ENCODE measurements around the gene SKAP2.

Gene SKAP2

DNA sequence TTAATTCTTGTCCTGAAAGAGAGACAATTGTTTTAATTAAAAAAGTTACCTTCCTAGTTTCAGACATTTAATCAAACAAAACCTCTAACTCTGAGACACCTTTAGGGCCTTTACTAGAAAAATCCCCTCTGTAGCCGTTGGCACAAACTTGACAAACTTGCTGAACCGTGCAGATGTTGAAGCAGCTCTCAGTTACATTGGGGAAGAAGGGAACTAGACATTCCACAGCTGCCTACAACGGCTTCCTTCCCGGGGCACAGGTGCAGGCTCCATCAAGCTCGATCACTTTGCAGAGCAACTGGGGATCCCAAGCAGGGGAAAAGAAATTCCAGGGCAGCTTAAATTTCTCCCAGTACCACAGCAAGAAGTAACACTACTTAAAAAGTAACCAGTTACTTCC lies 141.3 kb downstream of the SKAP2 start:
- TF ChIP-seq, protein P1, sequence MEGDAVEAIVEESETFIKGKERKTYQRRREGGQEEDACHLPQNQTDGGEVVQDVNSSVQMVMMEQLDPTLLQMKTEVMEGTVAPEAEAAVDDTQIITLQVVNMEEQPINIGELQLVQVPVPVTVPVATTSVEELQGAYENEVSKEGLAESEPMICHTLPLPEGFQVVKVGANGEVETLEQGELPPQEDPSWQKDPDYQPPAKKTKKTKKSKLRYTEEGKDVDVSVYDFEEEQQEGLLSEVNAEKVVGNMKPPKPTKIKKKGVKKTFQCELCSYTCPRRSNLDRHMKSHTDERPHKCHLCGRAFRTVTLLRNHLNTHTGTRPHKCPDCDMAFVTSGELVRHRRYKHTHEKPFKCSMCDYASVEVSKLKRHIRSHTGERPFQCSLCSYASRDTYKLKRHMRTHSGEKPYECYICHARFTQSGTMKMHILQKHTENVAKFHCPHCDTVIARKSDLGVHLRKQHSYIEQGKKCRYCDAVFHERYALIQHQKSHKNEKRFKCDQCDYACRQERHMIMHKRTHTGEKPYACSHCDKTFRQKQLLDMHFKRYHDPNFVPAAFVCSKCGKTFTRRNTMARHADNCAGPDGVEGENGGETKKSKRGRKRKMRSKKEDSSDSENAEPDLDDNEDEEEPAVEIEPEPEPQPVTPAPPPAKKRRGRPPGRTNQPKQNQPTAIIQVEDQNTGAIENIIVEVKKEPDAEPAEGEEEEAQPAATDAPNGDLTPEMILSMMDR (IDR thresholded peaks at IDR 0.05; ENCODE audit: extremely low read depth, missing control alignments) = no peak
- peak; percentile 8 for DNase-seq (ENCODE audit: low spot score)

DNA sequence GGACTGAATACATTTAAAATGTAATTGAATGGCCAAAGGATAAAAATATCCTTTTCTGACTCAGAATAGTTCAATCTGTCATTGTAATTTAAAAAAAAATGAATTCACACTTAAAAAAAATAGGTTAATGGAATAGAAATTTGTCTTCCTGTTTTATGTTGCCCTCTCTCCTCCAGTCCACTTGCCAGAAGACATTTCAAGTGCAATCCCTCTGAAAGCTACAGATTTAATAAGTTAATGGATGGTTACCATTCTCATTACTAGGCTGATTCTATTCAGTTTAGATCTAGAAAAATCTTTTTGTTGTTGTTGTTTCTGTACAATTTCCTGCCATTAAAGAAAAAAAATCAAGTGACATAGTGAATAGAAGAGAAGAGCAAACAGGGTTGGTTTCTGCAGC lies 142.9 kb downstream of the SKAP2 start:
- TF ChIP-seq, protein P1 (IDR thresholded peaks at IDR 0.05; ENCODE audit: extremely low read depth, missing control alignments) = no peak
- DNase-seq (ENCODE audit: low spot score) = no peak

DNA sequence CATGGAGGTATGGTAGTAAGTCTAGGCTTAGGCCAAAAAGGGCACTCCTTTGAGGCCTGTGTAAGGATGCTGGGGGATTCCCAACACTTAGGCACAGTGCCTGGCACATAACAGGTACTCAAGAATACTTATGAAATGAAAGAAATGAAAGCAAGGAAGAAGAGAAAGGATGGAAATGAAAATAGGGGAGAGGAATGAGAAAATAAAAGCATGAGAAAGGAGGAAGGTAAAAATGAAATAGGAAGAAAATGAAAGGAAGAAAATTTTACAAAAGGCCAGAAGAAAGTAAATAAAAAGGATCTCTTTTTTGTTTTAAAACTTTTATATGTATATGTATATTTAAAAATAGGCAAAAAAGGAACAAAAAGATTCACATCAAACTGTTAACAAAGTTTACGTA lies 146.3 kb downstream of the SKAP2 start:
- TF ChIP-seq, protein P1 (IDR thresholded peaks at IDR 0.05; ENCODE audit: extremely low read depth, missing control alignments) = no peak
- no peak for DNase-seq (ENCODE audit: low spot score)

DNA sequence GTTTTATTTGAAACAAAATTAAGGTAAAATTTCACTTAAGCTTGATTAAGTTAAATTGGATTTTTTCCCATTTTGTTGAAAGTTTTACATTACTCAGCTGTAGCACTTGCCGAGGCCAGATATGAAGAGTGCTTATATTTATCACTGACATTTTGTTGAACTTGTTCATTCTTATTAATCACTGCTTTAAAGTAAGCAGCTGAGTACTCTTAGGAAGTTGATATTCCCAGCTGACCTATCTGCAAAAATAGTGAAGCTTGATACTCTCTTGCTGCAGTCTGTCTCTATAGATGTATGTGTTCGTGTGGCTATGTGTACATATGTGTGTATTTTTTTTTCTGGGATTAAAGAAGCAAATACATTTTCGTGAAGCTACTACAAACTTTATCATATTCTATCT lies 150.0 kb downstream of the SKAP2 start:
- DNase-seq (ENCODE audit: low spot score) = no peak
- TF ChIP-seq, protein P1 (IDR thresholded peaks at IDR 0.05; ENCODE audit: extremely low read depth, missing control alignments) = no peak

GRCh38 chr7:26714006-26714405 lies 150.4 kb downstream of the SKAP2 start:
- TF ChIP-seq, protein P1 (IDR thresholded peaks at IDR 0.05; ENCODE audit: extremely low read depth, missing control alignments) = no peak
- no peak for DNase-seq (ENCODE audit: low spot score)

GRCh38 chr7:26709210-26709990 lies 155.0 kb downstream of the SKAP2 start:
- TF ChIP-seq, protein P1 (IDR thresholded peaks at IDR 0.05; ENCODE audit: extremely low read depth, missing control alignments) = no peak
- no peak for DNase-seq (ENCODE audit: low spot score)

DNA sequence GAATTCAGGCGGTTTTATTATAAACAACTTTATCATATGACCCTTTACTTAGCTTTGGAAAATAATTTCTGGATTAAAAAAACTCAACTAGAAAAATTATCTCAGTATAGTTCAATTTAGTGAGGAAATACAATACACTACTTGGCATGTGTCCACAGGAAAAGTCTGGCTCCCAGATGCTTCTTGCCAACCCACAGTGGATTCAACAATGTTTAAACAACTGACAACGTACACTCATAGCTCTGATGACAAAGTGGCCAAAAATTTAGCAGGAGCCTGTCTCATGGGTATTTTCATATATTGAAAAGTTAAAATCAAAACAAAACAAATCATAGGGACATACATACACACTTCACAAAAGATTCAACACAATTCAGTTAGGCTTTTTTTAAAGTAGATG lies 158.8 kb downstream of the SKAP2 start:
- TF ChIP-seq, protein P1 (IDR thresholded peaks at IDR 0.05; ENCODE audit: extremely low read depth, missing control alignments) = no peak
- DNase-seq (ENCODE audit: low spot score) = no peak

Data from GM20000 (cell line).